CD4-positive, alpha-beta T cell (primary cell): ENCODE results near the gene SUGT1. TPM values are rescaled to one million over a fixed set of nuclear protein-coding genes. Genes with fewer than 3 reads are reported as not detected.
"Not testable (repeated sequence)": the region's sequence is repeated elsewhere in the genome, so short reads cannot be mapped to it uniquely, and the experiment has no call there.

Experiments used
- ATAC-seq: fragments of 200-7000 bp; cut with Tn5 transposase; one replicate; pipeline ENCODE4 v1.10.0; 2022; ENCODE audit warnings: mild to moderate bottlenecking; ENCODE audit not compliant: poor library complexity
- CTCF ChIA-PET: fragments of 350-600 bp; sonication (Branson Sonifier 250); formaldehyde crosslinking; loops from one replicate; lab custom pipeline; 2021; ENCODE audit warnings: antibody characterized with exemption, inconsistent platforms; lab: Charles Lee
- POLR2A ChIA-PET: fragments of 350-600 bp; sonication (Branson Sonifier 250); formaldehyde crosslinking; loops from one replicate; lab custom pipeline; 2021; ENCODE audit warnings: antibody characterized with exemption, inconsistent platforms; lab: Charles Lee
- DNase-seq, 14 experiments: peaks; one replicate each; pipeline ENCODE4 v3.0.0-alpha.2; 2013 to 2020; ENCODE audit warnings: mixed read lengths in 2 of 14
- H3K27ac ChIP-seq, 2 donors: one replicate each; pipeline versions ENCODE4 v1.5.1 to v1.7.0; 2013; ENCODE audit warnings: low read length in 2 of 2, low read depth in 1 of 2, mild to moderate bottlenecking in 1 of 2
- H3K27me3 ChIP-seq, 2 experiments: 1 replicate in 1 of 2; 2 replicates in 1 of 2; pipeline versions ENCODE4 v1.6.1 to v1.7.0; 2013; ENCODE audit warnings: low read length in 2 of 2, control low read depth in 1 of 2, mild to moderate bottlenecking in 1 of 2, moderate library complexity in 1 of 2; ENCODE audit not compliant: insufficient read depth in 2 of 2, control insufficient read depth in 1 of 2
- H3K36me3 ChIP-seq: one replicate; pipeline ENCODE4 v1.6.1; 2013; ENCODE audit warnings: low read length, control low read depth; ENCODE audit not compliant: insufficient read depth
- H3K4me1 ChIP-seq: one replicate; pipeline ENCODE4 v1.6.1; 2013; ENCODE audit warnings: low read length, control low read depth; ENCODE audit not compliant: insufficient read depth
- H3K4me3 ChIP-seq: one replicate; pipeline ENCODE4 v1.5.1; 2013; ENCODE audit warnings: mild to moderate bottlenecking, low read length, moderate library complexity
- H3K9me3 ChIP-seq, 2 experiments: 1 replicate in 1 of 2; 2 replicates in 1 of 2; pipeline versions ENCODE4 v1.6.1 to v1.7.0; 2013; ENCODE audit warnings: low read length in 2 of 2, mild to moderate bottlenecking in 2 of 2, control low read depth in 1 of 2, moderate library complexity in 1 of 2; ENCODE audit not compliant: control insufficient read depth in 1 of 2, insufficient read depth in 1 of 2
- H3K27ac Mint-ChIP-seq: one replicate; pipeline ENCODE4 v1.8.0; 2020; ENCODE audit warnings: mixed read lengths
- H3K27me3 Mint-ChIP-seq: one replicate; pipeline ENCODE4 v1.8.0; 2021; ENCODE audit warnings: mixed read lengths
- H3K36me3 Mint-ChIP-seq: one replicate; pipeline ENCODE4 v1.8.0; 2021; ENCODE audit warnings: low read depth, mixed read lengths
- H3K4me1 Mint-ChIP-seq: one replicate; pipeline ENCODE4 v1.8.0; 2021; ENCODE audit warnings: low read depth, mixed read lengths
- H3K4me3 Mint-ChIP-seq: one replicate; pipeline ENCODE4 v1.8.0; 2020; ENCODE audit warnings: mild to moderate bottlenecking, mixed read lengths
- H3K9me3 Mint-ChIP-seq: one replicate; pipeline ENCODE4 v1.8.0; 2020; ENCODE audit warnings: mixed read lengths
- intact Hi-C, 2 experiments: fragments of 100-400 bp; cut with DNase I in 1 of 2; cut with micrococcal nuclease in 1 of 2; formaldehyde crosslinking; loops; one replicate each; pipeline versions ENCODE4 v1.15.1 to v1.9.0; 2023 to 2025; cut with DNase I, micrococcal nuclease
- total RNA-seq, 174 experiments: library from RNA in 2 of 174; stranded (reverse) in 2 of 174; gene quantifications; one replicate each; pipeline ENCODE4 v1.2.3 and lab custom pipeline; 2021 to 2026
- TF ChIP-seq, protein P1 (sequence below): fragments of 200-600 bp; IDR thresholded peaks from one replicate; pipeline ENCODE4 v1.8.0; 2022; ENCODE audit warnings: antibody characterized with exemption, mild to moderate bottlenecking

Gene SUGT1
- total RNA-seq, 2 experiments from 2014 or later: 18.5 to 20.1 TPM

DNA sequence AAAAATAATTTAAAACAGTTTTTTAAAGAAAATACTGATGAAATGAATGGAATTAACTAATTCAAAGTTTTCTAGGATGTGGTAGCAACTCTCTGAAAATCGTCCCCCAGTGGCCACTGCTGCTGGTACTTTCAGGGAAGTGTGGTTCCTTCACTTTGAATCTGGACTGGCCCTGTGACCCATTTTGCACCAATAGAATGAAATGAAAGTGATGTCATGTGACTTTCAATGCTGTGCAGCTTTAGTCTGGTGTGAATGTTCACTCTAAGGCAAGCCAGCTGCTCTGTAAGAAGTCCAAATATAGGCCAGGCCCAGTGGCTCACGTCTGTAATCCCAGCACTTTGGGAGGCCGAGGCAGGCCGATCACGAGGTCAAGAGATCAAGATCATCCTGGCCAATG, 36.8 kb upstream of the SUGT1 start:
- ATAC-seq: no peak

DNA sequence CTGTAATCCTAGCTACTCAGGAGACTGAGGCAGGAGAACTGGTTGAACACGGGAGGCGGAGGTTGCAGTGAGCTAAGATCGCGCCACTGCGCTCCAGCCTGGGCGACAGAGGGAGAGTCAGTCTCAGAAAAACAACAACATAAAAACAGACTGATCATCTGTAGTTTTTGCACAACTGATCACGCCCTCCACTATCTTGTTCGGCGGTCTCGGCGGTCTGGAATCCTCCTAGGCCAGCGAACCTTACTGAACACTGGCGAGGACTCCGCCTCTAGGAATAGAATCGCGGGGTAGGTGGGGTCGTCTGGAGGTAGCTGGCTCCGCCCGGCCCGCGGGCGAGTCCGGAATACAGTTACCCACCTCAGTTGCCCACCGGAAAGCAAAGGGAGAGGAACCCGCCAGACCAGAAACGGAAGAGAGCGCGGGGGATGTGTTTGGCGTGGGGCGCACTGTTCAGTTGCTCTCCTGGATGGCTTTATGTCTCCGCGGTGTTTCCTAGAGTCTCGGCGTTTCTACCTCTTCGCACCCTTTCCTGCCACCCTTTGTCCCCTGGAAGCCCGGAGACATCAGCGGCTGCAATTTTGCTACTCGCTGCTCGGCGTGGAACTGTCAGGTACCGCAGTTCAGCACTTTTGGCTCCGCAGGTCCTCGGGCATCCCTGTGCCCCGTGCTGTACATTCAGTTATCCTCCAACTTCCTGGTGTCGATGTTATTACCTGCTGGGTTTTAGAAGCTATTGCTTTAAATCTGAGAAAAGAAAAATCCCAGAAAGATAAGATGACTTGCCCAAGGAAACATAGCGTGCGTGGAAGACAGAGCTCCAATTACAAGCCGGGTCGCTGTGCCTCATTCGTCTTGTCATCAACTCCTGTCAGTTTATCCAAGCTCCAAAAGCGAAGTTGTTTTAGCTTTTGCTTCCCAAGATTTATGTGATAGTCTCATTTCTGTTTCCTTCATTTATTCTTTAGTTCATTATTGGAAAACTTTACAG, 35.3 kb upstream of the SUGT1 start:
- ATAC-seq (peak; percentile 93), DNase-seq (peak; percentile 73 to 90 (median 81))
- ChIA-PET CTCF (interaction anchor here (0.9 to 4.0 kb wide), 4 partner anchors 10 to 167 kb away, joined by 4 to 34 read pairs (median 6); partner anchors contain the start of genes SUGT1 and VPS36), POLR2A (interaction anchor here (0.8 to 5.7 kb wide), 13 partner anchors 9 to 1163 kb away, joined by 3 to 148 read pairs (median 4); partner anchors contain the start of genes CKAP2, SUGT1 and VPS36)
- peak overlapping the region; percentile 81 for H3K4me3 ChIP-seq
- no peaks in the 10 kb centered on the region for H3K27me3 ChIP-seq
- peaks cover 22% of the 10 kb centered on the region for H3K36me3 Mint-ChIP-seq
- H3K4me1 Mint-ChIP-seq: peaks cover 42% of the 10 kb centered on the region
- TF ChIP-seq, protein P1, sequence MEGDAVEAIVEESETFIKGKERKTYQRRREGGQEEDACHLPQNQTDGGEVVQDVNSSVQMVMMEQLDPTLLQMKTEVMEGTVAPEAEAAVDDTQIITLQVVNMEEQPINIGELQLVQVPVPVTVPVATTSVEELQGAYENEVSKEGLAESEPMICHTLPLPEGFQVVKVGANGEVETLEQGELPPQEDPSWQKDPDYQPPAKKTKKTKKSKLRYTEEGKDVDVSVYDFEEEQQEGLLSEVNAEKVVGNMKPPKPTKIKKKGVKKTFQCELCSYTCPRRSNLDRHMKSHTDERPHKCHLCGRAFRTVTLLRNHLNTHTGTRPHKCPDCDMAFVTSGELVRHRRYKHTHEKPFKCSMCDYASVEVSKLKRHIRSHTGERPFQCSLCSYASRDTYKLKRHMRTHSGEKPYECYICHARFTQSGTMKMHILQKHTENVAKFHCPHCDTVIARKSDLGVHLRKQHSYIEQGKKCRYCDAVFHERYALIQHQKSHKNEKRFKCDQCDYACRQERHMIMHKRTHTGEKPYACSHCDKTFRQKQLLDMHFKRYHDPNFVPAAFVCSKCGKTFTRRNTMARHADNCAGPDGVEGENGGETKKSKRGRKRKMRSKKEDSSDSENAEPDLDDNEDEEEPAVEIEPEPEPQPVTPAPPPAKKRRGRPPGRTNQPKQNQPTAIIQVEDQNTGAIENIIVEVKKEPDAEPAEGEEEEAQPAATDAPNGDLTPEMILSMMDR: no peak
- intact Hi-C loops: loop anchor here (1.0 to 10.0 kb wide), 4 partner anchors 35 to 603 kb away; partner anchors contain the start of genes SUGT1 (in 2 of the 2), ALG11 (in 1 of the 2), ATP7B (in 1 of the 2) and CKAP2 (in 1 of the 2)
- peak overlapping the region; percentile 55 to 76 for H3K27ac ChIP-seq
- H3K4me3 Mint-ChIP-seq: peak overlapping the region; percentile 96
- no peaks in the 10 kb centered on the region for H3K36me3 ChIP-seq
- H3K27ac Mint-ChIP-seq: peak overlapping the region; percentile 86
- no peaks in the 10 kb centered on the region for H3K27me3 Mint-ChIP-seq
- no peaks in the 10 kb centered on the region for H3K9me3 ChIP-seq
- H3K9me3 Mint-ChIP-seq: no peaks in the 10 kb centered on the region
- H3K4me1 ChIP-seq: peaks cover 28% of the 10 kb centered on the region

More for the DNA sequence above, 36.8 kb upstream of the SUGT1 start:
- CTCF ChIA-PET: interaction anchor here (1.5 to 4.0 kb wide), 2 partner anchors 37 to 165 kb away, joined by 7 to 34 read pairs; partner anchors contain the start of genes SUGT1 and VPS36
- Mint-ChIP-seq H3K4me3 (peak overlapping the region; percentile 96), H3K9me3 (no peaks in the 10 kb centered on the region), H3K36me3 (peaks cover 22% of the 10 kb centered on the region), H3K4me1 (peaks cover 31% of the 10 kb centered on the region), H3K27ac (peak overlapping the region; percentile 86), H3K27me3 (no peaks in the 10 kb centered on the region)
- intact Hi-C loops: loop anchor here in 1 of 2 experiments (2.0 to 10.0 kb wide), 3 partner anchors 161 to 601 kb away; partner anchors contain the start of genes ALG11, ATP7B and CKAP2
- H3K36me3 ChIP-seq: no peaks in the 10 kb centered on the region
- peak overlapping the region in 1 of 2 donors; percentile 15 for H3K27ac ChIP-seq
- no peak overlapping the region for H3K4me3 ChIP-seq
- peaks cover 28% of the 10 kb centered on the region for H3K4me1 ChIP-seq
- H3K27me3 ChIP-seq: no peaks in the 10 kb centered on the region
- TF ChIP-seq, protein P1: no peak
- no peaks in the 10 kb centered on the region for H3K9me3 ChIP-seq
- POLR2A ChIA-PET: interaction anchor here (0.8 to 5.7 kb wide), 3 partner anchors 33 to 160 kb away, joined by 3 to 148 read pairs (median 5); partner anchors contain the start of genes CKAP2 and SUGT1
- DNase-seq: peak in 3 of 14 experiments; percentile 32 to 40 (median 34)

DNA sequence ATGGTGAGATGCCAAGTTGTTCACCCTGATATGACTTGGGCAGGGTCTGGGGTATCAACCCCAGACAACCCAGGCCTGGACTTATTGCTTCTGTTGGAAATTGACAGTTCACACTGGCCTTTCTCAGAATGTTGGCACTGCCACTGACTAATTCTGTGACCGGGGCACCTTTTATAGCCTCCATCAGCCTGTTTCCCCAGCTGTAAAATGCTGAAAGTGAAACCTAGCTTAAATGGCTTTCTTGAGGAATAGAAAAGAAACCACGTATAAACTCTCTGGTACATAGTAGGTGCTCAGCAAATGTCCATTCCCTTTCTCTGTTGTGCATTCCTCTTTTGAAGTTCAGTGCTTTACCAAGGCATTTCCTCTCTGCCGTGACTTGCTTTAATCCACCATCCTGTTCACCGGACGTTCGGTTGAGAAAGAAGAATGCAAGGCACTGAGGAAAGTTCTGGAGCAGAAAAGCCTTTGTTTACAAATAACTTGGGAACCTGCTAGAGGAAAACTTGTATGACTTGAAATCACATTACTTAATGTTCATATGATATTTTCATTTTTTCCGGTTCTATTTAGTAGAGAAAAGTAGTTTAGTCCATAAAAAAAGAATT, 21.4 kb upstream of the SUGT1 start:
- H3K27me3 ChIP-seq, intact Hi-C loops, DNase-seq, ATAC-seq, H3K4me1 Mint-ChIP-seq, H3K27ac ChIP-seq, H3K4me3 Mint-ChIP-seq, H3K4me3 ChIP-seq, H3K4me1 ChIP-seq, H3K27ac Mint-ChIP-seq, CTCF ChIA-PET, H3K9me3 ChIP-seq, H3K27me3 Mint-ChIP-seq, H3K9me3 Mint-ChIP-seq: not testable (repeated sequence)
- POLR2A ChIA-PET: interaction anchor here (1.1 kb wide), 1 partner anchor 21 kb away, joined by 4 read pairs; the partner anchor contains the start of gene SUGT1
- peaks cover 37% of the 10 kb centered on the region for H3K36me3 ChIP-seq
- peaks cover 69% of the 10 kb centered on the region for H3K36me3 Mint-ChIP-seq
